B cell (primary cell): ENCODE measurements around the gene KRTAP12-4.

Experiments used
- CTCF ChIP-seq: fragments of 200-600 bp; IDR thresholded peaks from one replicate; pipeline ENCODE4 v1.8.0; 2022; ENCODE audit warnings: antibody characterized with exemption, mild to moderate bottlenecking
- EZH2 ChIP-seq: IDR thresholded peaks from 2 replicates; pipeline ENCODE4 v1.6.1; 2012; ENCODE audit warnings: borderline replicate concordance, low read depth, mild to moderate bottlenecking, moderate library complexity, low read length; ENCODE audit not compliant: insufficient read depth, poor library complexity, severe bottlenecking

- TF ChIP-seq CTCF (no peak), EZH2 (no peak)
Observed at GRCh38 chr21:44697811-44698734, 43.6 kb upstream of the KRTAP12-4 start.
